DND-41 (cell line): Measurements from ENCODE around the gene BICC1.

Source experiments
- CTCF ChIP-seq: IDR thresholded peaks from 2 replicates; pipeline ENCODE4 v1.5.1; 2012; ENCODE audit warnings: borderline replicate concordance, low read length, moderate library complexity, mild to moderate bottlenecking; ENCODE audit not compliant: poor library complexity, severe bottlenecking; ENCODE audit errors: extremely low read depth
- EZH2 ChIP-seq: IDR thresholded peaks from 3 replicates; pipeline ENCODE4 v1.6.1; 2012; ENCODE audit warnings: borderline replicate concordance, low read depth, mild to moderate bottlenecking, moderate library complexity, low read length, inconsistent platforms; ENCODE audit not compliant: severe bottlenecking

GRCh38 chr10:58465629-58466028, 47.0 kb upstream of the BICC1 start:
- TF ChIP-seq CTCF (no peak), EZH2 (no peak)
